WERI-Rb-1 (cell line): ENCODE results near the gene DMD.
"Not testable (repeated sequence)": the region's sequence is repeated elsewhere in the genome, so short reads cannot be mapped to it uniquely, and the experiment has no call there.

Source experiments
- DNase-seq: peaks from one replicate; pipeline ENCODE4 v3.0.0-alpha.2; 2020
- H3K27ac ChIP-seq: fragments of 250-450 bp; sonication (Bioruptor Pico); 2 replicates; pipeline ENCODE4 v1.5.1; 2020; ENCODE audit warnings: mild to moderate bottlenecking, moderate library complexity
- H3K27me3 ChIP-seq: fragments of 250-450 bp; sonication (Bioruptor Pico); 2 replicates; pipeline ENCODE4 v1.5.1; 2021; ENCODE audit warnings: mild to moderate bottlenecking, low read depth, moderate library complexity; ENCODE audit not compliant: insufficient read depth, severe bottlenecking
- H3K36me3 ChIP-seq: fragments of 250-450 bp; sonication (Bioruptor Pico); 2 replicates; pipeline ENCODE4 v1.5.1; 2020; ENCODE audit warnings: mild to moderate bottlenecking, moderate library complexity
- H3K4me3 ChIP-seq: 2 replicates; pipeline ENCODE4 v1.5.1; 2011; ENCODE audit warnings: low read depth, mild to moderate bottlenecking, control low read depth, low read length
- H3K9me3 ChIP-seq: fragments of 250-450 bp; sonication (Bioruptor Pico); 2 replicates; pipeline ENCODE4 v1.5.1; 2021; ENCODE audit warnings: mild to moderate bottlenecking, moderate library complexity; ENCODE audit not compliant: severe bottlenecking
- TF ChIP-seq, protein P1 (sequence below): IDR thresholded peaks from 2 replicates; pipeline ENCODE4 v1.5.1; 2011; ENCODE audit warnings: low read depth, mild to moderate bottlenecking, control low read depth, inconsistent platforms, low read length

The DMD gene

GRCh38 chrX:32545101-32545500, 666.2 kb downstream of the DMD start:
- no peaks in the 10 kb centered on the region for H3K9me3 ChIP-seq
- no peak for DNase-seq
- no peaks in the 10 kb centered on the region for H3K27me3 ChIP-seq
- TF ChIP-seq, protein P1, sequence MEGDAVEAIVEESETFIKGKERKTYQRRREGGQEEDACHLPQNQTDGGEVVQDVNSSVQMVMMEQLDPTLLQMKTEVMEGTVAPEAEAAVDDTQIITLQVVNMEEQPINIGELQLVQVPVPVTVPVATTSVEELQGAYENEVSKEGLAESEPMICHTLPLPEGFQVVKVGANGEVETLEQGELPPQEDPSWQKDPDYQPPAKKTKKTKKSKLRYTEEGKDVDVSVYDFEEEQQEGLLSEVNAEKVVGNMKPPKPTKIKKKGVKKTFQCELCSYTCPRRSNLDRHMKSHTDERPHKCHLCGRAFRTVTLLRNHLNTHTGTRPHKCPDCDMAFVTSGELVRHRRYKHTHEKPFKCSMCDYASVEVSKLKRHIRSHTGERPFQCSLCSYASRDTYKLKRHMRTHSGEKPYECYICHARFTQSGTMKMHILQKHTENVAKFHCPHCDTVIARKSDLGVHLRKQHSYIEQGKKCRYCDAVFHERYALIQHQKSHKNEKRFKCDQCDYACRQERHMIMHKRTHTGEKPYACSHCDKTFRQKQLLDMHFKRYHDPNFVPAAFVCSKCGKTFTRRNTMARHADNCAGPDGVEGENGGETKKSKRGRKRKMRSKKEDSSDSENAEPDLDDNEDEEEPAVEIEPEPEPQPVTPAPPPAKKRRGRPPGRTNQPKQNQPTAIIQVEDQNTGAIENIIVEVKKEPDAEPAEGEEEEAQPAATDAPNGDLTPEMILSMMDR = no peak
- H3K4me3 ChIP-seq = no peak overlapping the region
- H3K27ac ChIP-seq = no peak overlapping the region
- H3K36me3 ChIP-seq = no peaks in the 10 kb centered on the region

GRCh38 chrX:32538554-32538953, 672.8 kb downstream of the DMD start:
- no peak overlapping the region for H3K4me3 ChIP-seq
- no peak overlapping the region for H3K27ac ChIP-seq
- TF ChIP-seq, protein P1 = no peak
- no peaks in the 10 kb centered on the region for H3K9me3 ChIP-seq
- no peaks in the 10 kb centered on the region for H3K36me3 ChIP-seq
- DNase-seq = no peak
- no peaks in the 10 kb centered on the region for H3K27me3 ChIP-seq

DNA sequence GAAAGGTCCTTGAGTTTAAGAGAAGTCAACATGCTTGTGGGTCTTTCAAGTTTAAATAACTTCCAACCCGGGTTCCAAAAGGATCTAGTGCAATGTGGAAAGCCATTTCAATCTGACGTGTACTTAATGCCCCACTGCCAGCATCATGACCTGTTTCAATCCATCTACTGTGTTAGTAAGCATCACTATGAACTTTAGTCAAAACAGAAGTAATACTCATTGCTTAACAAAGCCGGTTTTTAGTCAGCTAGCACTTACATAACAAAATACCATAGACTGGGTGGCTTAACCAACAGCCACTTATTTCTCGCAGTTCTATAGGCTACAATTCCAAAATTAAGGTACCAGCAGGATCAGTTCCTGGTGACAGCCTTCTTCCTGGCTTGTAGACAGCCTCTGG, 677.5 kb downstream of the DMD start:
- H3K36me3 ChIP-seq = no peaks in the 10 kb centered on the region
- no peaks in the 10 kb centered on the region for H3K9me3 ChIP-seq
- TF ChIP-seq, protein P1 = no peak
- H3K27ac ChIP-seq = no peak overlapping the region
- DNase-seq = no peak
- no peaks in the 10 kb centered on the region for H3K27me3 ChIP-seq
- no peak overlapping the region for H3K4me3 ChIP-seq

GRCh38 chrX:32532262-32532661, 679.1 kb downstream of the DMD start:
- Histone ChIP-seq H3K4me3 (no peak overlapping the region), H3K27me3 (no peaks in the 10 kb centered on the region), H3K9me3 (no peaks in the 10 kb centered on the region), H3K27ac (no peak overlapping the region), H3K36me3 (no peaks in the 10 kb centered on the region)
- DNase-seq = no peak
- TF ChIP-seq, protein P1 = no peak

- peak; percentile 12 for DNase-seq
- Histone ChIP-seq H3K36me3 (no peaks in the 10 kb centered on the region), H3K27me3 (no peaks in the 10 kb centered on the region), H3K27ac (no peak overlapping the region), H3K9me3 (no peaks in the 10 kb centered on the region), H3K4me3 (no peak overlapping the region)
- TF ChIP-seq, protein P1 = peak; percentile 35; the same call in 1 of the 2 replicates
Observed at GRCh38 chrX:32530802-32531403, 680.4 kb downstream of the DMD start.

DNA sequence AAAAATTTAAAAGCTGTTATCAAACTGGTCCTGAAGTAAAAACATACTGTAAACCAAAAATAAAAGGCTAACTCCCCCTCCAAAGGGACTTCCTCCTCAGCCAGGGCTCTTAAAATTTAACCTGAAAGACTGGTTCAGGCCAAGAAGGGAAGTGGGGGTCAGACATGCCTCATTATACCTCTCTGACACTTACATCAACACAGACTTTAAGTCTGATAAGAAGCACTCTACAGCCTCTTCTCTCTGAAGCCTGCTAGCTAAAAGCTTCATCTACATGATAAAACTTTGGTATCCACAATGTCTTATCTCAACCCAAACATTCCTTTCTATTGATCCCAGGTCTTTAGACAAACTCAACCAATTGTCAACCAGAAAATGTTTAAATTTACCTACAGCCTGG, 682.9 kb downstream of the DMD start:
- H3K9me3 ChIP-seq, H3K36me3 ChIP-seq, DNase-seq, H3K27me3 ChIP-seq, H3K4me3 ChIP-seq, H3K27ac ChIP-seq: not testable (repeated sequence)
